LNCaP clone FGC (cell line): ENCODE results near the gene THRB.

Experiments
- DNase-seq: peaks from one replicate; pipeline ENCODE4 v3.0.0-alpha.2; 2011; ENCODE audit warnings: low read depth
- H3K4me3 ChIP-seq: 2 replicates; pipeline ENCODE4 v1.5.1; 2011; ENCODE audit warnings: mild to moderate bottlenecking, low read depth, low read length, control low read depth
- TF ChIP-seq, protein P1 (sequence below): IDR thresholded peaks from 2 replicates; pipeline ENCODE4 v1.5.1; 2012; ENCODE audit warnings: mild to moderate bottlenecking; ENCODE audit not compliant: control insufficient read depth, insufficient read depth; ENCODE audit errors: extremely low read depth

The THRB gene

DNA sequence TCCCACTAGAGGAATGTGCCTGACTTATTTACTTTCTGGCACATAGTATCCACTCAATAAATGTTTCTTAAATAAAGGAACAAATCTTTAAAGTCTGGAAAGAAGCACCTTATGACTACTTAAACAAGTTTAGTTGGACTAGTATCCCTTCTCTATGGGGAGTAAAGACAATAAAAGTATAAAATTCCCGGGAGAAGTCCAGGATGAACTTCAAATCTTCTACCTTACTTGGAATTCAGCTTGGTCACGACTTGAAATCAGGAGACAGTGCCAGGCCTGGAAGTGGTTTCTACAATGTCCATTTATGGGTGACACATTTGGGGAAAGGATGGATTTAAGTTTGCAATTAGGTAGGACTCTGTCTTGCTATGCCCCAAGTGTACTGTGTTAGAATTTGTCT, 353.1 kb downstream of the THRB start:
- DNase-seq: peak; percentile 88
- TF ChIP-seq, protein P1, sequence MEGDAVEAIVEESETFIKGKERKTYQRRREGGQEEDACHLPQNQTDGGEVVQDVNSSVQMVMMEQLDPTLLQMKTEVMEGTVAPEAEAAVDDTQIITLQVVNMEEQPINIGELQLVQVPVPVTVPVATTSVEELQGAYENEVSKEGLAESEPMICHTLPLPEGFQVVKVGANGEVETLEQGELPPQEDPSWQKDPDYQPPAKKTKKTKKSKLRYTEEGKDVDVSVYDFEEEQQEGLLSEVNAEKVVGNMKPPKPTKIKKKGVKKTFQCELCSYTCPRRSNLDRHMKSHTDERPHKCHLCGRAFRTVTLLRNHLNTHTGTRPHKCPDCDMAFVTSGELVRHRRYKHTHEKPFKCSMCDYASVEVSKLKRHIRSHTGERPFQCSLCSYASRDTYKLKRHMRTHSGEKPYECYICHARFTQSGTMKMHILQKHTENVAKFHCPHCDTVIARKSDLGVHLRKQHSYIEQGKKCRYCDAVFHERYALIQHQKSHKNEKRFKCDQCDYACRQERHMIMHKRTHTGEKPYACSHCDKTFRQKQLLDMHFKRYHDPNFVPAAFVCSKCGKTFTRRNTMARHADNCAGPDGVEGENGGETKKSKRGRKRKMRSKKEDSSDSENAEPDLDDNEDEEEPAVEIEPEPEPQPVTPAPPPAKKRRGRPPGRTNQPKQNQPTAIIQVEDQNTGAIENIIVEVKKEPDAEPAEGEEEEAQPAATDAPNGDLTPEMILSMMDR: no peak
- no peak overlapping the region for H3K4me3 ChIP-seq

DNA sequence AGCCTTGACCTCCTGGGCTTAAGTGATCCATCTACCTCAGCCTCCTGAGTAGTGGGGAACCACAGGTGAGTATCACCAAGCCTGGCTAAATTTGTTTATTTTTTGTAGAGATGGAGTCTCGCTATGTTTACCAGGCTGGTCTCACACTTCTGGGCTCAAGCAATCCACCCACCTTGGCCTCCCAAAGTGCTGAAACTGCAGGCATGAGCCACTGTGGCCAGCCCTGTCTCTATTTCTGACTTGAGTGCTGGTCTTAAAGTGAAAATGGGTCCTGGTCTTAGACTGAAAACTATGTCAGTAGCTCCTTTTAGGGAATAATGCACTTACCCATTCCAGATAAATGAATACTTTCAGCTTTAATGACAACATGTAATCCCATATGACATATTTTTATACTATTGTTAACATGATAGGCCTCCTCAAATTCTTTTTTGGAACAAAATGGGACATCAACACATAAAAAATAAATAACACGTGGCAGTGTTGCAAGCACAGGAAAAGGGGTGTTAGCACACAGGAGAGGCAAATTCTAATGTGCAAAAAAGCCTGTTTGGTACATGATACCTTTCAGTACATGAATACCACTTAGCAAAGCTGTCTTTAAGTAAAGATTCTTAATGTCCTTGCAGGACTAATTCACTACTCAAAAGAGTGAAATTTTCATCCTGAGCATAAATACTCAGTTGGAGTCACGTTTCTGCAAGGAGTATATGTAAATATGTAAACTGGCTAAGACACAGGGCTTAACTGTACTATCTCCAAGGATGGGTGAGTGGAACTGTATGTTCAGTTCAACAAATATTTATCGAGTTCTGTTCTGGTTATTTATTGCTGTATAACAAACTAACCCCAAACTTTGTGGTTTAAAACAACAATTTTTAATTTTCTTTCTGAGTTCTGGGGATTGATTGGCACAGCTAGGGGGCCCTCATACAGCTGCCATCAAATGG, 354.9 kb downstream of the THRB start:
- H3K4me3 ChIP-seq: no peak overlapping the region
- peak; percentile 92 for DNase-seq
- TF ChIP-seq, protein P1: peak; percentile 26; the same call in 1 of the 2 replicates

DNA sequence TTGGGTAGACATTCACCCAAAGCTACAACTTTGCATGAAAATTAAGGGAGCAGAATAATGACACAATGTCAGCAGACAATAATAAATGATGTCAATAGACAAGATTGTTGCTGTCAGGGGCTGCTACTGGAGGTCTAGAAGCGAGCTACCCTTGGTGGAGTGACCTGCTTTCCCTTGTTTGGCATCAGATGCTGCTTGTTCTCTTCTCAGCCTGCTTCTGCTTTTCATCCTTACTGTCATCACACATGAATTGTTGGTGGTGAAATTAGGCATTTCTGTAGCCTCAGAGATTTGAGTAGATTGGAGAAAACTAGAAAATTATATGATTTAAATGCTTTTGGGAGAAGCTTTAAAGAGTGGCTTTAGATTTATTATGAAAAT, 355.8 kb downstream of the THRB start:
- TF ChIP-seq, protein P1: no peak

DNA sequence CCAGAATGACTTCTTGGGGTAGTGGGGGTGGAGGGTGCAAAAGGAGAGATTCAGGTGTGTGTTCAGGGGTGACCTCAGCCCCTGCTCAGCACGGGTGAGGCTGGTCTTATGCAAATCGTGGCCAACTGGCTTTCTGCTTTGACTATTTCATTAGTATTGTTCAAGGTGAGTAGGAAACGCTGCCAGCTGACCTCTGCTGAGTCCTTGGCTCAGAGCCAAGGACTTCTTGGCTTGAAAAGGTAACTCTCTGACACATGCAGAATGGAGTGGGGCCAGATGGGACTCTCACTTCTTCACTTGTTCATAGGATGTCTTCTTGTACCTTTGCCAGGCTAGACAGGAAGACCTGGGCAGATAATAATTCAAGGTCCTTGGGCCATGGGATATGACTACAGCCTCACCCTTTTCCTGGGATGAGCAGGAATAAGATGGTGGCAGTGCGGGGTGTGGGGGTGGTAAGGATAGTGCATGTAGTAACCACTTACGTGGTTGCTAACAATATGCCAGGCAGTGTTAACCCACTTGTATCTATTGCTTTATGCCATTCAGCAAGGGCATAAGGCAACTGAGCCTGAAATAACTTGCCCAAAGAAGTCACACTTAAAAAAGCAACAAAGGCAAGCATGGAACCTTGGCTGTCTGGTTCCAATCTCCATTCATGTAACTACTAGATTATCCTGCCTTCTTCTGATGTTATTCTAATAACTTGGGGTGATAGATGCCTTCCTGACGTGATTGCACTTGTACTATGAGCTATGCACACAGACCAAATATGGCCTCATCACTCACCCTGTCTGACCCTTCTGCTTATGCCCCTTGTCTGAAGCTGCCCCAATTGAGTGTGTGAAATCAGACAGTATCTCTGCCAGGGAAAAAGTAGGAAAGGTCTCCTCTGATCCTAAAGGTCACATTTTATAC, 356.4 kb downstream of the THRB start:
- TF ChIP-seq, protein P1: no peak
- no peak overlapping the region for H3K4me3 ChIP-seq
- DNase-seq: peak; percentile 94

More for the DNA sequence above, 355.8 kb downstream of the THRB start:
- H3K4me3 ChIP-seq: no peak overlapping the region
- DNase-seq: no peak

DNA sequence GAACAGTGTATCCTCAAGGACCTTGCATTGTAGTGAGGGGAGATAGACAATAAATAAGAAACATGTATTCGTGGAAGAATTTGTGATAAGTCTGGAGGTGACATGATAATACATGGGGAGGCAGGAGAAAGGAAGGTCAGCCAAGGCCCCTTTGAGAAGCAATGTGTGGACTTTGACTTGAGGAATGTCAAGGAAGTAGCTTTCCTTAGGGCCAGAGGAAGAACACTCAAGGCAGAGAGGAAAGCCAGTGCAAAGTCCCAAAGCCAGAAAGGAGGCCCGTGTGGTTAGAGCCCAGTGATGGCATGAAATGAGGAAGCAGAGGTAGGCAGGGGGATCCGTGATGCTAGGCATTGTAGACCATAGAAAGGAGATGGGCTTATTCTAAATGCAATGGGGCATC, 357.3 kb downstream of the THRB start:
- no peak overlapping the region for H3K4me3 ChIP-seq
- DNase-seq: no peak
- TF ChIP-seq, protein P1: no peak

DNA sequence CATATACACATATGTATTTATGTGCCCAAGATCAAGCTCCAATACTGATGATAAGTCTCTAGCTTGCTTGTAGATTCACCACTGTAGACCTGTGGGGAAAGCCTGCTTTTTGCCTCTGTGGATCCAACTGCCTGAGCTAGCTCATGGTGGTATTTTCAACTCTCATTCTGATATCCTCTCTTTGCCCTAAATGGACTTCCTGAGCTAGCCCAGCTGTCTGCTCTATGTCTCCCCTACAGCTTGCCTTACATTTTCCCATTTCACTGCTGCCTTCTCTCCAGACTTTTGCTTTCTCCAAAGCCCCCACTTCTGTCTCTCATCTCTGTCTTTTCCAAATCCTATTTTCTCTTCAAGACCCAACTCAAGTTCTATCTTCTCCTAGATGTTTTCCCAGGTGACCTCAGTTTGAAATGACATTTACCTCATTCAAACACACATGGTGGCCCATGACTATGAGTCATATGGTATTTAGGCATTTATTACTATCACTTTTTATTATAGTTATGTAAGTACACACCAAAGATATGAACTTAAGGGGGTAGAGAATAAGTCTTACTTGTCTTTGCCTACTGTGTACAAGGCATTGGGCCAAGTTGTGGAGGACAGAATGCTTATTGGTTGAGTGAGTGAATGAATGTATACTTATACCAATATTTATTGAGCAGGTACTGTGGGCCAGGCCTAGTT, 357.9 kb downstream of the THRB start:
- H3K4me3 ChIP-seq: no peak overlapping the region
- TF ChIP-seq, protein P1: no peak
- DNase-seq: no peak
